ENCODE results near the gene PLCG2.

The PLCG2 gene

GRCh38 chr16:81901484-81901883 is 122.4 kb downstream of the PLCG2 start:
- Mint-ChIP-seq H3K36me3 (ENCODE audit: low read depth) (peaks cover 9% of the 10 kb centered on the region), H3K4me1 (peaks cover 4% of the 10 kb centered on the region), H3K27ac (no peak overlapping the region), H3K4me3 (no peak overlapping the region), H3K9me3 (peaks cover 5% of the 10 kb centered on the region), H3K27me3 (ENCODE audit: low read depth) (peaks cover 5% of the 10 kb centered on the region)
- TF ChIP-seq CTCF (IDR thresholded peaks at IDR 0.05; ENCODE audit: unreplicated experiment in 3 of 3): no peak

- Mint-ChIP-seq H3K27ac (no peak overlapping the region), H3K4me3 (no peak overlapping the region), H3K4me1 (peaks cover 1% of the 10 kb centered on the region), H3K36me3 (ENCODE audit: low read depth) (peaks cover 9% of the 10 kb centered on the region), H3K27me3 (ENCODE audit: low read depth) (peaks cover 5% of the 10 kb centered on the region), H3K9me3 (peaks cover 5% of the 10 kb centered on the region)
- TF ChIP-seq CTCF (IDR thresholded peaks at IDR 0.05; ENCODE audit: unreplicated experiment in 3 of 3): no peak
Observed at GRCh38 chr16:81902025-81902424, 122.9 kb downstream of the PLCG2 start.

- H3K4me3 Mint-ChIP-seq: no peak overlapping the region
- H3K27me3 Mint-ChIP-seq (ENCODE audit: low read depth): no peaks in the 10 kb centered on the region
- H3K27ac Mint-ChIP-seq: no peak overlapping the region
- no peak for TF ChIP-seq CTCF (IDR thresholded peaks at IDR 0.05; ENCODE audit: unreplicated experiment in 3 of 3)
- peaks cover 9% of the 10 kb centered on the region for H3K36me3 Mint-ChIP-seq (ENCODE audit: low read depth)
- H3K9me3 Mint-ChIP-seq: peaks cover 5% of the 10 kb centered on the region
- no peaks in the 10 kb centered on the region for H3K4me1 Mint-ChIP-seq
Observed at GRCh38 chr16:81904320-81904719, 125.2 kb downstream of the PLCG2 start.

DNA sequence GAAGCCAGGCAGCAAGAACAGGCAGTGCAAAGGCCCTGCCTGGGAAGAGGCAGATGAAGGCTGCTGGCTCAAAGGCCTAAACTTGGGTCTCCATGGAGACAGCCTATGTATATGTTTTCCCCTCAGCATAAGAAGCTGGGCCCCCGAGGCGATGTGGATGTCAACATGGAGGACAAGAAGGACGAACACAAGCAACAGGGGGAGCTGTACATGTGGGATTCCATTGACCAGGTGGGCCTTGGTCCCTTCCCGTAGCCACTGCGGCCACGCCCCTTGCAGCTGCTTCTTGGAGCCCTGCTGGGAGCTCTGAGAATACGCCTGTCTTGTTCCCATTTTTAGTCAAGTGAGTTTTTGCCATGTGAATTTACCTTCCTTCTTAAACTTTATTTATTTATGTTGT is 126.2 kb downstream of the PLCG2 start:
- H3K27me3 Mint-ChIP-seq (ENCODE audit: low read depth): no peaks in the 10 kb centered on the region
- peaks cover 5% of the 10 kb centered on the region for H3K9me3 Mint-ChIP-seq
- peaks cover 9% of the 10 kb centered on the region for H3K36me3 Mint-ChIP-seq (ENCODE audit: low read depth)
- no peak overlapping the region for H3K27ac Mint-ChIP-seq
- no peak overlapping the region for H3K4me3 Mint-ChIP-seq
- TF ChIP-seq CTCF (IDR thresholded peaks at IDR 0.05; ENCODE audit: unreplicated experiment in 3 of 3): no peak
- no peaks in the 10 kb centered on the region for H3K4me1 Mint-ChIP-seq

- Mint-ChIP-seq H3K9me3 (peaks cover 3% of the 10 kb centered on the region), H3K27me3 (ENCODE audit: low read depth) (no peaks in the 10 kb centered on the region), H3K4me1 (no peaks in the 10 kb centered on the region), H3K4me3 (no peak overlapping the region), H3K27ac (no peak overlapping the region), H3K36me3 (ENCODE audit: low read depth) (peaks cover 6% of the 10 kb centered on the region)
- TF ChIP-seq CTCF (IDR thresholded peaks at IDR 0.05; ENCODE audit: unreplicated experiment in 3 of 3): no peak
Observed at GRCh38 chr16:81907681-81908080, 128.6 kb downstream of the PLCG2 start.

DNA sequence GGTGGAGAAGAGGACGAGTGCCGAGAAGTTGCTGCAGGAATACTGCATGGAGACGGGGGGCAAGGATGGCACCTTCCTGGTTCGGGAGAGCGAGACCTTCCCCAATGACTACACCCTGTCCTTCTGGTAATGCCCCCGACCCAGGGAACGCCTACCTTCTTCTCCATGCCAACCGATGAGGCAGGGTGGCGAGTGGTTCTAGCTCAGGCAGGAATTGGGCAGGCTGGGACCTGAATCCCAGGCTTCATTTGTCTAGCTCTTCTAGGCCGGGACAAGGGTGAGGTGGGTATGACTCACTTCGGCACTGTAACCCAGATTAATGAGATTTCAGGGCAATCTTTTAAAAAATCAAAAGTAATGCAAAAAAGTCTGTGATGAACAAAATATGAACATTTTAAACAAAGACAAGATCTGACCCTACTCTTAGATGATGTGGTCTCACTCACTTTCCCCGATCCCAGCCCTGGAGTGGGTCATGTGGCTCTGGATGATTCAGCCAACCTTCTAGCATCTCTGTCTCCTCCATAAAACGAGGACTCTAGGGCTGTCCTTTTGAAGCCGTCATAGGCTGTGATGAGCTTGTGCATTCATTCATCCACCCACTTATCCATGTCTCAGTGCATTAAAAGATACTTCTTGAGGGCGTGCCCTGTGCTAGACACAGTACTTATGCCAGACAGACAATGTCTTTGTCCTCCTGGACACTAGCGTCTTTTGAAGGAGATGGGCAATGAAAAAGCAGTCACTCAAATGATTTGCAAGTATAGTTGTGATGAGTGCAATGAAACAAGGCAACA is 129.6 kb downstream of the PLCG2 start:
- no peak overlapping the region for H3K4me3 Mint-ChIP-seq
- no peaks in the 10 kb centered on the region for H3K4me1 Mint-ChIP-seq
- peaks cover 3% of the 10 kb centered on the region for H3K36me3 Mint-ChIP-seq (ENCODE audit: low read depth)
- H3K9me3 Mint-ChIP-seq: no peaks in the 10 kb centered on the region
- TF ChIP-seq CTCF (IDR thresholded peaks at IDR 0.05; ENCODE audit: unreplicated experiment in 3 of 3): no peak
- H3K27me3 Mint-ChIP-seq (ENCODE audit: low read depth): no peaks in the 10 kb centered on the region
- no peak overlapping the region for H3K27ac Mint-ChIP-seq
